ENCODE measurements around the gene VAV2.
"Not testable (repeated sequence)": the region's sequence is repeated elsewhere in the genome, so short reads cannot be mapped to it uniquely, and the experiment has no call there.

Gene VAV2

GRCh38 chr9:133762488-133763271, 229.4 kb downstream of the VAV2 start:
- no peak for FAIRE-seq

GRCh38 chr9:133761641-133762248, 230.4 kb downstream of the VAV2 start:
- FAIRE-seq, result no peak

- no peak for FAIRE-seq
Measured at GRCh38 chr9:133760713-133761290, 231.3 kb downstream of the VAV2 start.

GRCh38 chr9:133759946-133760345, 232.2 kb downstream of the VAV2 start:
- no peak for FAIRE-seq

- FAIRE-seq, result no peak
Measured at GRCh38 chr9:133759146-133759900, 232.8 kb downstream of the VAV2 start.

GRCh38 chr9:133758228-133758627, 233.9 kb downstream of the VAV2 start:
- no peak for FAIRE-seq

GRCh38 chr9:133754688-133755227, 237.4 kb downstream of the VAV2 start:
- no peak for FAIRE-seq

GRCh38 chr9:133754187-133754586, 237.9 kb downstream of the VAV2 start:
- FAIRE-seq, result no peak

GRCh38 chr9:133752739-133753446, 239.2 kb downstream of the VAV2 start:
- no peak for FAIRE-seq

GRCh38 chr9:133750982-133751649, 241.0 kb downstream of the VAV2 start:
- no peak for FAIRE-seq

GRCh38 chr9:133747309-133747708, 244.8 kb downstream of the VAV2 start:
- FAIRE-seq, result no peak

- not testable (repeated sequence) for FAIRE-seq
Measured at GRCh38 chr9:133744528-133744927, 247.6 kb downstream of the VAV2 start.

GRCh38 chr9:133742849-133743444, 249.2 kb downstream of the VAV2 start:
- FAIRE-seq, result no peak

- no peak for FAIRE-seq
Measured at GRCh38 chr9:133742251-133742650, 249.9 kb downstream of the VAV2 start.

GRCh38 chr9:133741716-133742115, 250.4 kb downstream of the VAV2 start:
- FAIRE-seq, result no peak

GRCh38 chr9:133740911-133741310, 251.2 kb downstream of the VAV2 start:
- FAIRE-seq, result no peak

- FAIRE-seq, result no peak
Measured at GRCh38 chr9:133739408-133740280, 252.5 kb downstream of the VAV2 start.

- no peak for FAIRE-seq
Measured at GRCh38 chr9:133738640-133739225, 253.4 kb downstream of the VAV2 start.

GRCh38 chr9:133737774-133738639, 254.1 kb downstream of the VAV2 start, which contains the start of gene SARDH:
TSS of gene SARDH (minus strand) at chr9:133738352. CDS start at chr9:133734173, 4,179 bp downstream.
- FAIRE-seq, result no peak
